ENCODE measurements around the gene GRN.
"Not testable (repeated sequence)": the region's sequence is repeated elsewhere in the genome, so short reads cannot be mapped to it uniquely, and the experiment has no call there.

Gene GRN

DNA sequence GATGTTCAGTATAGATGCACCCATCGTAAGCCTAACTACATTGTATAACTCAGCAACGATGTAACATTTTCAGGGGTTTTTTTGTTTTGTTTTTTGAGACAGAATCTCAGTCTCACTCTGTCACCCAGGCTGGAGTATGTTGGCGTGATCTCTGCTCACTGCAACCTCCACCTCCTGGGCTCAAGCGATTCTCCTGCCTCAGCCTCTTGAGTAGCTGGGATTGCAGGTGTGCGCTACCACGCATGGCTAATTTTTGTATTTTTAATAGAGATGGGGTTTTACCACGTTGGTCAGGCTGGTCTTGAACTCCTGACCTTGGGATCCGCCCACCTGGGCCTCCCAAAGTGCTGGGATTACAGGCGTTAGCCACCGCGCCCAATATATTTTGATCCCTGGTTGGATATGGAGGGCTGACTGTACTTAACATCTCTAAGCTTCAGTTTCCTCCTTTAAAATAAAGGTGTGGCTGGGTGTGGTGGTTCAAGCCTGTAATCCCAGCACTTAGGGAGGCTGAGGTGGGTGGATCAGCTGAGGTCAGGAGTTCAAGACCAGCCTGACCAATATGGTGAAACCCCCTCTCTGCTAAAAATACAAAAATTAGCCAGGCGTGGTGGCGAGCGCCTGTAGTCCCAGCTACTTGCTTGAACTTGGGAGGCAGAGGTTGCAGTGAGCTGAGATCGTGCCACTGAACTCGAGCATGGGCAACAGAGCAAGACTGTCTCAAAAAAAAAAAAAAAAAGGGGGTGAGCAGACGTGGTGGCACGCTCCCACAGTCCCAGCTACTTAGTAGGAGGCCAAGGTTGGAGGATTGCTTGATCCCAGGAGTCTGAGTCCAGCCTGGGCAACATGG, 2.3 kb downstream of the GRN start:
- DNase-seq: not testable (repeated sequence)

DNA sequence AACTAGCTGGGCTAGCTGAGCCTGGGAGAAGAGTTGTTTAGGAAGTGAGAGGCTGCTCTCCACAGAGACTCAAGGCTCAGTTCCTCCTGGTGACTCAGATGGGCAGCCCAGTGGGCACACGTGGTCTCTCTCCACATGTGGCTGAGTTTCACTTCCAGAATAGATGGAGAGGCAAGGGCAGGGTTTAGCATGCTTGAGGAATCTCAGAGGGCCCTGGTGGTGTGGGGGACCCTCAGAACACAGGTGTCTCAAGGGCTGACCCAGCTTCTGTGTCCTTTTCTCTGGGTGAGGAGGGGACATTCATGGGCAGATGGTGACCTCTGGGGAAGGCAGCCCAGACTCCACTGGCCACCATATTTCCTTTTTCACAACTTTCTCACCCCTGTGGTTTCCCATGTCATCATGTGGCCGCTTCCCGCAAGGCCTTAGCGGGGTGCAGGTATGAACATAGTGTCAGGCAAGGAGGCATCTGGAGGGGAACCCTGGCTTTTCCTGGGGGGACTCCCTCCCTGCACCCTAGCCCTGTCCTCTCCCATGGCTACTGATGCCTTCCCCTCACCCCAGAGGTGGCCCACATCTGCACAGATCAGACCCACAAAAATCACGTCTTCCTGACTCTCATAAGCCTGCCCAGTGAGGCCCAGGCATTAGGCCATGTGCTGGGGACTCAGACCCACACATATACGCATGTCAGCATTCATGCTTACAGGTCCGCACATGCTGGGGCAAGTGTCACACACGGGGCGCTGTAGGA, 3.3 kb downstream of the GRN start:
- no peak for DNase-seq

DNA sequence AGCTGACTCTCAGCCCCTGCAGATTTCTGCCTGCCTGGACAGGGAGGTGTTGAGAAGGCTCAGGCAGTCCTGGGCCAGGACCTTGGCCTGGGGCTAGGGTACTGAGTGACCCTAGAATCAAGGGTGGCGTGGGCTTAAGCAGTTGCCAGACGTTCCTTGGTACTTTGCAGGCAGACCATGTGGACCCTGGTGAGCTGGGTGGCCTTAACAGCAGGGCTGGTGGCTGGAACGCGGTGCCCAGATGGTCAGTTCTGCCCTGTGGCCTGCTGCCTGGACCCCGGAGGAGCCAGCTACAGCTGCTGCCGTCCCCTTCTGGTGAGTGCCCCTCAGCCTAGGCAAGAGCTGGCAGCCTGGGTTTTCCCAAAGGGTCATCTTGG, 3.9 kb downstream of the GRN start:
- no peak for DNase-seq

DNA sequence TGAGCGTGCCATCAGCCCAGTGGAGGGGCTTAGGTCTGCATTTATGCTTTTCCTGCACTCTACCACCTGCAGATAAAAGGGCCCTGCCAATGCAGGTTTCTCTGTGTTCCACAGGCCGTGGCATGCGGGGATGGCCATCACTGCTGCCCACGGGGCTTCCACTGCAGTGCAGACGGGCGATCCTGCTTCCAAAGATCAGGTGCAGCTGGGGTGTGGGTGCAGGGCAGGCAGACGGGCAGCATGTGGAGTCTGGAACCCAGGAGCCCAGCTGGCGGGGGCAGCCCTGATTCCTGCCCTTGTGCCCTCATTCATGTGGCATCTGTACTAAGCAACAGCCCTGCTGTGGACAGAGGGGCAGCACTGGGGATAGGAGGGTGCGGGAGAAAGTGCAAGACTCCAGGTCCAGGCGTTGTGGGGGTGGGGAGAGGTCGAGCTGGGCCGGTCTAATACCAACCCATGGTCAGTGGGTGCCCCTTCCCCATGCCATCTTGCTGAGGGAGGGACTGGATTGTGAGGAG, 4.5 kb downstream of the GRN start:
- DNase-seq: no peak

DNA sequence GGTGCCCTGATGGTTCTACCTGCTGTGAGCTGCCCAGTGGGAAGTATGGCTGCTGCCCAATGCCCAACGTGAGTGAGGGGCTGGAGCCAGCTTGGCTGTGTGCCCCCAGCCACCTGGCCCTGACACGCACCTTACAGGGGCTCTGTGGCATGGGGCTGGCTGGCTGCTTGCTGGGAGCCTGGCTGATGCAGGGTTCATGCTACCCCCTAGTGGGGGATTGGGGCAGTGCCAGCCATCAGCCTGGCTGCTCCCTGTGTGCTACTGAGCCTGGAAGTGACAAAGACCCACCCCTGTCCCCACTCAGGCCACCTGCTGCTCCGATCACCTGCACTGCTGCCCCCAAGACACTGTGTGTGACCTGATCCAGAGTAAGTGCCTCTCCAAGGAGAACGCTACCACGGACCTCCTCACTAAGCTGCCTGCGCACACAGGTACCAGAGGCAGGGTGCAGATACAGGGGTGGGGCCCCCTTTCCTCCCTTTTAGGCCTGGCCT, 5.7 kb downstream of the GRN start:
- DNase-seq: no peak

DNA sequence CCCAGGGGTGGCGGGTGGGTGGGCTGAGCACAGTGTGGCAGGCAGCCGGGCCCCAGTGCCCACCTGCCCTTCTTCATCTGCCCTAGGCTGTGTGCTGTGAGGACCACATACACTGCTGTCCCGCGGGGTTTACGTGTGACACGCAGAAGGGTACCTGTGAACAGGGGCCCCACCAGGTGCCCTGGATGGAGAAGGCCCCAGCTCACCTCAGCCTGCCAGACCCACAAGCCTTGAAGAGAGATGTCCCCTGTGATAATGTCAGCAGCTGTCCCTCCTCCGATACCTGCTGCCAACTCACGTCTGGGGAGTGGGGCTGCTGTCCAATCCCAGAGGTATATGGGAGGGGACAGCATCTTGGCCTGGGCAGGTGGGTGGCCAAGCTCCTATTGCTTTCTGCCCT, 6.4 kb downstream of the GRN start:
- DNase-seq: no peak

DNA sequence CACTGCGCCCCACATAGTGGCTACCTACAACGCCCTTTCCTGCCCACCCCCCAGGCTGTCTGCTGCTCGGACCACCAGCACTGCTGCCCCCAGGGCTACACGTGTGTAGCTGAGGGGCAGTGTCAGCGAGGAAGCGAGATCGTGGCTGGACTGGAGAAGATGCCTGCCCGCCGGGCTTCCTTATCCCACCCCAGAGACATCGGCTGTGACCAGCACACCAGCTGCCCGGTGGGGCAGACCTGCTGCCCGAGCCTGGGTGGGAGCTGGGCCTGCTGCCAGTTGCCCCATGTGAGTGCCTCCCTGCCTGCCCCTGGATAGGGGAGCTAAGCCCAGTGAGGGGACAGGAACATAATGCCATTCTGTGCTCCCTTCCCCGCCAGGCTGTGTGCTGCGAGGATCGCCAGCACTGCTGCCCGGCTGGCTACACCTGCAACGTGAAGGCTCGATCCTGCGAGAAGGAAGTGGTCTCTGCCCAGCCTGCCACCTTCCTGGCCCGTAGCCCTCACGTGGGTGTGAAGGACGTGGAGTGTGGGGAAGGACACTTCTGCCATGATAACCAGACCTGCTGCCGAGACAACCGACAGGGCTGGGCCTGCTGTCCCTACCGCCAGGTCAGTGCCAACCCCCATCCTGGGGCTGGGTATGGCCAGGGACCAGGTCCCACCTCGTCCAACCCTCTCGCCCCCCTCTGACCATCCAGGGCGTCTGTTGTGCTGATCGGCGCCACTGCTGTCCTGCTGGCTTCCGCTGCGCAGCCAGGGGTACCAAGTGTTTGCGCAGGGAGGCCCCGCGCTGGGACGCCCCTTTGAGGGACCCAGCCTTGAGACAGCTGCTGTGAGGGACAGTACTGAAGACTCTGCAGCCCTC, 7.1 kb downstream of the GRN start:
- no peak for DNase-seq

DNA sequence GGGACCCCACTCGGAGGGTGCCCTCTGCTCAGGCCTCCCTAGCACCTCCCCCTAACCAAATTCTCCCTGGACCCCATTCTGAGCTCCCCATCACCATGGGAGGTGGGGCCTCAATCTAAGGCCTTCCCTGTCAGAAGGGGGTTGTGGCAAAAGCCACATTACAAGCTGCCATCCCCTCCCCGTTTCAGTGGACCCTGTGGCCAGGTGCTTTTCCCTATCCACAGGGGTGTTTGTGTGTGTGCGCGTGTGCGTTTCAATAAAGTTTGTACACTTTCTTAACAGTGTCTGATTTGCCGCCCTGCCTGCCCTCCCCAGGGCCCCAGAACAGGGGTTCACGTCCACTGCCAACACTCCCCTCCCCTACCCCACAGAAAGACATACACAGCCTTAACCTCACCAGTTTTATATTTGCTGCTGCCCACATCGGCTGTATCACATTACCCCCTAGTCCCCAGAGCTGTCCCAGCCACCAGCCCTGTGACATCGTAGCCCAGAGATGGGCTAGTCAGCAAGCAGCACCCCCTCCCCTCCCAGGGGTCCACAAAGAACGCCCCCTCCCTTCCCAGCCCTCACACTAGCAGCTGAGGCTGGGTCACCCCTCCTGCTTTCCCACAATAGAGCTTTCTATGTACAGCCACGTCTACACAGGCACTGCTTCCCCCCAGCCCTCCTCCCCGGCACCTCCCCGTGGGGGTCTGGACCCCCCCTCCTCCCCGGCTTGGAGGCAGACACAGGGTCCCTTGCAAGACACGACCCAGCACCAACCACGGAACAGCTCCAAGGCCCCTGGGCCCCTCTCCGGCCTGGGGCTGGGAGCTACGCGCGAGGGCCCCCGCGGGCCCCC, 7.9 kb downstream of the GRN start:
- no peak for DNase-seq

DNA sequence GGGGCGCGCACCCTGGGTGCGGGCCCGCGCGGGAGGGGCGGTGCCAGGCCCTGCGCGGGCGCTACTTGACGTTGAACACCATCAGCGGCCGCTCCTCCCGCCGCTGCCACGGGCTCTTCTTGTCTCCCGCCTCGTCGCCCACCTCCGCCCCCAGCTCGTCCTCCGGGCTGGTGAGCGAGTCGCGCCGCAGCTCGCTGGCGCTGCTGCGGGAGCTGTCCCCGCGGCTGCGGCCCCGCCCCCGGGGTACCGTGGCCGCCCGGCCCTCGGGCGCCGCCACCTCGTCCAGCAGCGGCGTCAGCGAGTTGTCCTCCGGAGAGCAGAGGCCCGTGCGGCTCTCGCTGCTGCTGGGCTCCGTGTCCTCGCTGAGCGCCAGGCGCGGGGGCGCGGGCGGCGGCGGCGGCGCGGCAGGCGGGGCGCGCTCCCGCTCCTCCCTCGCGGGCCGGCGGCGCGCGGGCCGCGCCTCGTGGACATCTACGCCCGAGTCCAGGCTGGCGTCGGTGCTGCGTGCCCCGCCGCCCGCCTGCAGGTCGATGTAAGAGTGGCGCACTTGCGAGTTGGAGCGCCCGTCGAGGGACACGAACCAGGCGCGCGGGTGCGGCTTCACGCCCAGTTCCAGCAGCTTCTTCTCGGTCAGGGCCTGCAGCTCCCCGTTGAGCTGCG, 8.7 kb downstream of the GRN start:
- DNase-seq: no peak

DNA sequence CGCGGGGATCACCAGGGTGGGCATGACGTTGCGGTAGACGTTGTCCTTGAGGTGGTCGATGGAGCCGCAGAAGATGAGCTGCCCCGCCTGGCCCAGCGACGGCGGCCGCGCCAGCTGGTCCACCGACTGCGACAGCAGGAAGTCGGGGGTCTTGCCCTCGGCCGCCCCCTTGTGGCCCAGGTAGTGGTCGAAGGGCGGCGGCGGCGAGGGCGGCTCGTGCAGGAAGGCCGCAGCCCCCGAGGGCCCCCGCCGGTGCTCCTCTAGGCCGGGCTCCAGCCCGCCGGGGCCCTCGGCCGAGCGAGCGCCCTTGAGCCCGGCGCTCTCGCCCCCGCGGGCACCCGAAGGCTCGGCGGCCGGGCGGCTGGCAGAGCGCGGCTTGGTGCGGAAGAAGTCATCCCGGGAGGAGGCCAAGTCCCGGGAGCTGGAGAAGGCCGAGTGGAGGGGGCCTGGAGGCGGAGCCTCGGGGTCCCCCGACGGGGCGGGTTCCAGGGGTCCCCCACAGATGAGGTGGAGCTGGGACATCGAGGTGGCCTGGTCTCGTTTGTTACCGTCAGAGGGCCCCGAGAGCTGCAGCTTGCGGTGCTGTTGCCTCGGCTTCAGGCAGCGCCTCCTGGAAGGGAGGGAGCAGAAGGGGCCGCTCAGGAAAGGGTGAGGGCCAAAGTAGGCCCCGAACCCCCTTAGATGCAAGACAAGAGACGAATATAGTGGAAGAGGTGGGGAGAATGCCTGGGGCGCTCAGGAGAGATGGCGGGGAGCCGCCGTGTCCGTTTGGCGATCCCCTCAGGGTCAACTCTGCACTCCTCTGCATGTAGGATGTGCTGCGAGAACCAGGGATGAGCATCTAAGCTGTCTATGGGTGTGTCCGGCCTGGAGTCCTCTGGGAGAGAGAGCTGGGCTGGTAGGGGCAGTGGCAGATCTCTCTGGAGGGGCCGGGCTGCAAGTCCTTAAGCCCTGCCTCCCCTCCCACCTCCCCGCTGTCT, 9.8 kb downstream of the GRN start:
- no peak for DNase-seq

DNA sequence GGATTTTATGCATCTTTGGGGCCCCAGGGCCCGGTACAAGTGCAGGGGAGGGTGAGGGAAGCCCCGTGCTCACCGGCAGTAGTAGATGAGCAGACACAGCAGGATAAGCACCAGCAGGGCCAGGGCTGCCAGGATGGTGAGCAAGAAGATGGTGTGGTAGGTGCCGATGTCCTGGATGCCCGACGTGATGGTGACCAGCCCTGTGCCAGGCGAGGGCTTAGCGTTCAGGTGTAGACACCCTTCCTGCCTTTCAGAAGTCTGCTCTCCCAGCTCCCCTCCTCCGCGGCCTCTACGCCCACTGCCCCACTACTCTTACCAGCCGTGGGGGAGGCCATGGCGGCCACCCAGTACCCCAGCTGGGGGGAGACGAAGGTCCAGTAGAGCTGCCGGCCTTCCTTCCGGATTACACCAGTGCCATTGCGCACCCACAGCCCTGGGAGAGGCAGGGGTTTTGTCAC, 10.6 kb downstream of the GRN start:
- no peak for DNase-seq

DNA sequence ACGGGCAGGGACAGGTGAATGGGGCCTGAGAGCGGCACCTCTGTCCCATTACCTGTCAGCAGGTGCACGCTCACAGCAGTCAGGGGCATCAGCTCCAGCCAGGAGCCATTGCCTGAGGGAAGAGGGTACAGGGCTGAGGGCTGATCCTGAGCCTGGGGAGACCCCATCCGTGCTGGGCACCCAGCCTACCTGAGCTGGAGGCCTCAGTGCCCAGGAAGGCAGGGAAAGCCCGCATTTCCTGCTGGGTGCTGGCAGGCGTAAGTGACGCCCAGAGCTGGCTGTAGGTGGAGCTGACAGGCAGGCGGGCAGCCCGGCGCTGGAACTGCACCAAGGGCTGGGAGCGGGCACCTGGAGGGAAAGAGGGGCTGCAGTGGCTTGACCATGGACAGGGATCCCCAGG, 11.1 kb downstream of the GRN start:
- no peak for DNase-seq

DNA sequence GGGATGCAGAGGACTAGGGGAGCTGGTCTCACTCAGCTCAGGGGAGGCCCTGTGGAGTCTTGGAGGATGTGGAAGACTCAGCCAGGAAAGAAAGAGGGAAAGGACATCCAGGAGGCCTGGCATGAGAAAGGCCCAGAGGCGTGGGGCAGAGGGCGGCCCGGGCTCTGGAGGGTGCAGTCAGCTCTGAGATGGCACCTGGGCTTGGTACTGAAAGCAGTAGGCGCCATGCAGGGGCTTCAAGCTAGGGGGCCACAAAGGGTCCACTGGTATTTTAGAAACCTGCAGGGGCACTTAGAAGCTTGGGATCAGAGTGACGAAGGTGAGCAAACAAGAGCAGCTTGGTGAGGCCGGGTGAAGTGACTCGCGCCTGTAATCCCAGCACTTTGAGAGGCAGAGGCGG, 13.0 kb downstream of the GRN start:
- no peak for DNase-seq

DNA sequence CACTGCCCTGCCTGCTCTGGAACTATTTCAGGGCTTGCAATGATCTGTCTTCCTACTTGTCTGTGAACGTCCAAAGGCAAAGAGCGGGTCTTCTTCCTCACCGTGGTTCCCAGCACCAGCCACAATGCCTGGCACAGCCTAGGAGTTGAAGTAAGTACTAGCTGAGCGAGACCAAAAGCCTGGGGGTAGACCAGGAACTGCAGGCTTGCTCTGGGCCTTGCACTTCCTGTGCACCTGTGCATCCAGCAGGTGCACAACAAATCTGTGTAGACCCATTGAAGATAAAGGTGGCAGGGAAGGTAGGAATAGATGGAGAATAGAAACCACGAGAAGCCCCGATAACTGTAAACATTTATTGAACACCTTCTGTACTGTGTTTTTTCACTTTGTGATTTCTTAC, 13.9 kb downstream of the GRN start:
- DNase-seq: no peak

DNA sequence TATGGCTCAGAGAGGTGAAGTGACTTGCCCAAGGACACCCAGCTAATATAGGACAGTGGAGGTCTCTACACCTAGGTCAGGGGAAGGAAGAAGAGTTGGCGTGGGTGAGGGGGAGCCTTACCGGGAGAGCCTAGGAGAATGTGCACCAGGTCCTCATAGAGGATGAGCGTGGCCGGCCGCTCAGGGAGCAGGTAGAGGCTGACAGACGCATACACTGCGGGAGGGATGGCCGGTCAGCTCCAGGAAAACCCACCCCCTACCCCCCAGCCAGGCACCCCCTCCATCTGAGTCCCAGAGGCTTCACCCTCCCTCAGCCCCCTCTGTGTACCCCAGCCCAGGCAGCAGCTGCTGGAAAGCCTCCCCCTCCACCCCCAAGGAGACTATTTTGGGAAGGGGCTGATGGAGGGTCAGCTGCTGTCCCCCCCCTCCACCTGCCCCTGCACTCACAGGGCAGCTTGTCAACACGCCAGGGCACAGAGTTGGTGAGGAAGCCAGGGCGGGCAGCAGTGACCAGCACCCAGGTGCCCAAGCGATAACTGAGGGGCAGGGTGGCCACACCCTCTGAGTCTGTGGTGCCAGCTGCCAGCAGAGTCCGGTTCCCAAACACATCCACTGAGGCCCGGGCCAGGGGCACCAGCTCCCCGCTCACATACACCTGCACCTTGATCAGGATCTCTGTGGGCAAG, 14.5 kb downstream of the GRN start:
- no peak for DNase-seq

DNA sequence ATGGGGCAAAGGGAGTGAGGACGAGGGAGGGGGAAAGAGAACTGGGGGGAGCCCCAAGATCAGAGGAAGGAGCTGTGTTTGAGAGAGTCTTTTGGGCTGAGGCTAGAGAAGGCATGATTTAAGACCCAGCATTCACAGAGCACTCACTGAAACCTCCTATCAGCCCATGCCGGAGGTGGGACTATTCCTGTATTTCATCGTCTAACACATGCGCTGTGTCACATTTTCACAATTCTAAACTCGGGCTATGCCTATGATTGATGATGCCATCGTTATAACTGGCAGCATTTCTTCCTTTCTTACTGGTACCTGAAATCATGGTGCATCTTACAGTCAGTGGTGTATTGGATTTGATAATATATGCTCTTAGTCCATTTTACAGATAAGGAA, 15.0 kb downstream of the GRN start:
- no peak for DNase-seq

DNA sequence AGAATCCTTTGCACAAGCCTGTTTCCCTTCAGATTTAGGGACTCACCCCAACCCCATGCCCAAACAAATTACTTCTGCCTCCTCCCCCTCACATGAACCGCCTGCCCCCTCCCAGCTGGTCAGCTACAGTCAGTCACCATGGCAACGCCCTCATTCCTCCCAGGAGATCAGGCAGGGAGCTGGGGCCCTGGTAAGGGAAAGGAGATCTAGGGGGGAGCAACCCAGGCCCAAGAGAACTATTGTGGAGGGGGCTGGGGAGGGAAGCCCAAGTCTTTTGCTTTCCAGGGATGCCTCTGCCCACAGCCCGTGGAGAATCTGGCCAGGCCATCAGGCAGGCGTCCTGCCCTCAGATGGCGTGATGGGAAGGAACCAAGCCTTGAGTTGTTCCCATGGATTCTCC, 15.7 kb downstream of the GRN start:
- DNase-seq: no peak

DNA sequence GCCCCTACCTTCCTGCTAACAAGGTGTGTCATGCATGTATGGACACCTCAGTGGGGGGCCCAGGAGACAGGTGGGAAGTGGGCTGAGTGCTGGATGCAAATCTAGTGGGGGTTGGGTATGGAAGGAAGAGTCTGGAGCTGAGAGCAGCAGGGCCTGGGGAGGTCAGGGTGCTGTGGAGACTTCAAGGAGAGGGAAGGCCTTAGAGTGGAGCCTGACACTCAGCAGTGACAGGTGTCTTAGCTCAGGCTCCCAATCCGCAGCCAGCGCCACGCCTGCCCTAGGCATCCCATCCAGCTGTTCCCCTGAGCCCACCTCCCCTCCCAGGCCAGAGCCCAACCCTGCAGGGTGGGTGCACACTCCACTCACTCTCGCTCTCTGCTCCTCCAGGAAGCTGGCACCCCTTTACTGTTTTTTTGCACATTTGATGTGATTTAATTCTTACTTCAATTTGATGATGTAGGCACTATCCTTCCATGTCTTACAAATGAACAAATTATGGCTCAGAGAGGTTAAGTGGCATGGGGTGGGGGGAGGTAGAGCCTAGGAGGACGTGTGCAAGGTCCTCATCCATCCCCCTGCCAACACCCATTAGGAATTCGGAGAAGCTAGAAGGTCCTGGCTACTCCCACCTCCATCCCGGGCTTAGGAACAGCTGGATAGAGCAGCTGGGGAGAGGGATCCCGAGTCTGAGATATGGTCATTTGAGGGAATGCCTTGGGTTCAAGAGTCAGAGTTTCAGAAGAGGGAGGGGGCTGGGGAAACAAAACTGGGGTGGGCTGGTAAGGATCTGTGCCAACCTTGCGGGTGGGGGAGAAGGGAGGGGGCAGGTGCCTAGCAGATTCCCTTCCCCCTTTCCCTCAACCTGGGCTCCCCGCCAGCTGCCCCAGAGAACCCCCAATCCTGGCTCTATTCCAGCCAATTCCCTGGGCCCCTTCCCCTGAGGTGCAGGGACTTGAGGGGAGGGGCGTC, 16.5 kb downstream of the GRN start:
- no peak for DNase-seq
